GM18909 (cell line): ENCODE data around the gene ALOX12B.
"Not testable (repeated sequence)": the region's sequence is repeated elsewhere in the genome, so short reads cannot be mapped to it uniquely, and the experiment has no call there.

Experiments
- ATAC-seq: cut with Tn5 transposase; IDR thresholded peaks from one replicate; pipeline ENCODE4 v1.9.1; 2021; ENCODE audit warnings: mild to moderate bottlenecking; ENCODE audit not compliant: unreplicated experiment, poor library complexity

ALOX12B gene

DNA sequence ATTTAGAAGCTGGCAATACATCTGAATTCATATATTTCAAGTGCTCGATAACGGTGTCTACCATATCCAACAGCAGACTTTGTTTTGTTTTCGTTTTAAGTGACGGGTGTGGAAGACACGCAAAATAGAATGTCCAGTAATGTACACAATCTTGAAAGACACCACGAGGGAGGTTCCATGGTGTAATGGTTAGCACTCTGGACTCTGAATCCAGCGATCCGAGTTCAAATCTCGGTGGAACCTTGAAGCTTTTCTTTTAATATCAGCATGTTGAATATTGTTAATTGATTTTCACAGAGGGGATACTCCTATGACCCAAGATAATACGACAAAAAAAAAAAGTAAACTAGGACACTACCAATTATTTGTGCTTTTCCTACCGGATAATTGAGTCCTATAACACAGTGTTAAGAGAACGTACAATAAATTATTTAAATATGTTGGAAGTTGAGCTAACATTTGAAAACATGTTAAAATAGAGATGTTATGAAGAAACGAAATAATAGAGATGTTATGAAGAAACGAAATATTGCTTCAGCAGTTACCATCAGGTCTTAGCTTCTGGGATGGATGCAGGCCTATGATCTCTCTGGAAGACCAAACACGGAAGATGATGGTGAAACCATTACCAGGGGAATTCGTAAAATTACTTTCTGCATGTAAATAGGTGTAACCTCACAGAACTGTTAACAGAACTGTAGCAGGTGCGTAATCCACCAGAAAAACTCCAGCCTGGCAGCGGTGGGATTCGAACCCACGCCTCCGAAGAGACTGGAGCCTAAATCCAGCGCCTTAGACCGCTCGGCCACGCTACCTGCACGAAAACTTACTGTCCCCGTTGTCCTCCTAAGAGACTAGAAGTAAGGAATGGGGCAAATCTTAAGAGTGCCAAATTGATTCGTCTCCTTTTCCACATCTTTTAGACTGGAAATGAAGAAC, 32.3 kb upstream of the ALOX12B start:
- ATAC-seq, result no peak

DNA sequence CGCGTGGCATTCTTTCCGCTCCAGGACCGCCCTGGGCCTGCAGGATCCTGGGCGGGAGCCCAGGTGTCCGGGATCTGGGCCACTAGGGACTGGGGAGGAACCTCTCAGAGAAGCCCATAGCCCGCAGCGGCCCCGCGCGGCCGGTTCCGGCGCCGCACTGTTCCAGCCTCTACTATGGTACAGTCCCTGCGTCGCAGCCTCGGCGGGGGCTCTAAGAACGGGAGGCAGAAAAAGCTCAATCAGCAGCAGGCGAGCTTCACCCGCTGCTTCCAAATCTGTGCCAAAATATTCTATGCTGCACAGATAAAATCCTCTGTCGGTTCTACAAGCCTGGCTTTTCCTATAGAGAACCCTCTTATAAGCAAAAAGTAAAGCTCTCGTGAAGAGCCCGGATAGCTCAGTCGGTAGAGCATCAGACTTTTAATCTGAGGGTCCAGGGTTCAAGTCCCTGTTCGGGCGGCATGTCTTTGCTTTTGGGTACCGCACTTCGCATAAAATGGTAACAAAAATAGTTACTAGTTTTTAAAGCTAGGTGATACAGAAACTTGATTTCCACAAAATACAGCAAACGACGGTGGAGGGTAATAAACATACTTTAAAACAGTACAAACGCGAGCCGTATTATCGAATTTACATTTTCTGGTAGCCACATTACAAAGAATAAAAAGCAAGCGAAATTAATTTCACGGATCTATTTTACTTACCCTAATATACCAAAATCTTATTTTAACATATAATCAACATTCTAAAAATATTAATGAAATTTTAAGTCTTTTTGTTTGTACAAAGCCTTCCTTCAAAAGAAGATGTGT, 31.5 kb upstream of the ALOX12B start:
- peak; percentile 42 for ATAC-seq

DNA sequence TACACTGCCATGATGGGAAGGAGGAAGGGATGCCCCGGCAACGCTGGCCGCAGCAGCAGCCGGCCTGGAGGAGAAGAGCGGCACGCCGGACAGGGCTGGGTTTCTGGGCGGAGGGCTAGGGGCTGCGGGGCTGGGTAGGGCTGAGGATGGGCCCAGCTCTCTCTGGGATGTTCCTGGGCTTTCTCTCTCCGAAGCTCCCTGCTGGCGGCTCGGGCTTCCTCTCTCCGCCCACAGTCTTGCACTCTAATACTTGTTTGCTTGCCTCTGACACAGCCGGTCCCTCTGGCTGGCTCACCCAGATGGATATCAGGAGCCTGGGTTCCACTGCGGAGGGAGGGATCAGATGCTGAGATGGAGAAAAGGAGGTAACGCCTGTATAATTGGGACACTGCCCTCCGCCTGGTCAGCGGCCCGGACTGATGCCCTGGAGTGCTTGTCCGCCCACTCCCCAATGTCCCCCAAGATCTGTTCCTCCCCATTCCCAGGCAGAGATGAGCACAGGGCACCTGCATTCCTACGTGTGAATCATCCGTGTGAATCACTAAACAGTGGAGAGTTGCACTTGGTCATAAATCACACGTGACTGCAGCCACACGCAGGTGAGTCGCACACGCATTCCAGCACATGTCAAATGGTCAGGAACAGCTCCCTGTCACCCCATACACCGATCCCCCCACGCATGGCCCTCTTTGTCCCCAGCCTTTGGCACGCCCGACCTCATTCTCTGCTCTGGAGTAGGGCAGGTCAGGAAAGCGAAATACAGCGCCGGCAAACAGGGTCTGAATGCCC, 30.7 kb upstream of the ALOX12B start, which contains the start of gene ALOXE3:
Gene ALOXE3 (minus strand): TSS at position 535 of the 789 bp plus-strand sequence. CDS start 524 bp downstream, at position 11.
- no peak for ATAC-seq

DNA sequence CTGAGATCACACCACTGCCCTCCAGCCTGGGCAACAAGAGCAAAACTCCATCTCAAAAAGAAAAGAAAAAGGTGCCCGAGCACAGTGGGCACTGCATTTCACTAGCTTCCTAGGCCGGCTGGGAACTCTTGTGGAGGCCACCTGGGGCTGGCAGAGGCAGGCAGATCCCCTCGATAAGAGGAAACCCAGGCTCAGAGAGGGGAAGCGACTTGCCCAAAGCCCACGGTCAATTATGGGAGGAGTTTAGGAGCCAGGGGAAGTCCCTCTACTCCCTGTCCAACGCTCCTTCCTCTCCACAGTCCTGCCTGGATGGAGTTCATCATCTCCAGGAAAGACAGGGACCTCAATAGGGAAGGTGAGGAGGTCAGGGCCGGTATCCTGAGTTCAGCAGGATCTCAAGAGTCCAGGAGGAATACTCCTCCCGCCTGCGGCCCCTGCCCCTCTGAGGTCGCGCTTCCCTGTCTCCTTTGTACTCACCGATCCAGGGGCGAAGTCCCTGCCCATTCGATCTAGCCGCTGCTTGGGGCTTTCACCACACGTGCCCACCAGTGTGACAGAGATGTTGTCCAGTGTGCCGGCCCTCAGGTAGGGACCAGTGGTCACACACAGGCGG, 30.0 kb upstream of the ALOX12B start:
- ATAC-seq, result no peak

DNA sequence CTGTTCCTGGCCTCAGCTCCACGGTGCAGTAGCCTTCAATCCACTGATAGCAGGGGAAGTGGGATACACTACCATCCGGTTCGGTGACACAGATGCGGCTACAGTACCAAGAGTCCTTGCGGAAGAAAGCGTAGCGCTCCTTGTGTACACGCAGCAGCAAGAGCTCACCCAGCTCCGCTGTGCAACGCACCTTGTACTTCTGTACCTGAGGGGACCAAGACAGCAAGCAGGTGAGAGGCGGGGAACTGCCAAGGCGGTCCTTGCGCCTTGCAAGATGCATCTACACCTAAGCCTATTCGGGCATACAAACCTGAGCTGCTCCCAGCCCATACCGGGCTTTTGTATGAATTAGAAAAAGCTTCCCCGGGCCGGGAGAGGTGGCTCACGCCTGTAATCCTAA, 29.3 kb upstream of the ALOX12B start:
- no peak for ATAC-seq

DNA sequence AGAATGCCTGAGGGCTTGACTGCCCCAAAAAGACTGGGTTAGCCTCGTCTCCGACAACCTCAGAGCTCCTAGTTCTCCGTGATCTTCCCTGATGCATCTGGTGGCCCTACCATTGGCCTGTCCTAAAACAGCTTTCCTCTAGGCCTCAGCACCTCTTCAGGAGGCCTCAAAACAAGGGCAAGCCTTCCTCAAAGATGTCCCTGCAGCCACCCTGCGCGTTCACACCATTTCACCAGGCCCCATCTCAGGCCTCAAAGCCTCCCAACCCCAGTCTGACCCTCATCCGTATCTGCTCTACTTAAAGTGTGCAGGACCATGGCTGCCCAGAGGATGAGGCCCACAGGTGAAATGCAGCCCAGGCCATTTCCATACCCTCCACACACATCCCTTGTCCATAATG, 23.4 kb upstream of the ALOX12B start:
- no peak for ATAC-seq

DNA sequence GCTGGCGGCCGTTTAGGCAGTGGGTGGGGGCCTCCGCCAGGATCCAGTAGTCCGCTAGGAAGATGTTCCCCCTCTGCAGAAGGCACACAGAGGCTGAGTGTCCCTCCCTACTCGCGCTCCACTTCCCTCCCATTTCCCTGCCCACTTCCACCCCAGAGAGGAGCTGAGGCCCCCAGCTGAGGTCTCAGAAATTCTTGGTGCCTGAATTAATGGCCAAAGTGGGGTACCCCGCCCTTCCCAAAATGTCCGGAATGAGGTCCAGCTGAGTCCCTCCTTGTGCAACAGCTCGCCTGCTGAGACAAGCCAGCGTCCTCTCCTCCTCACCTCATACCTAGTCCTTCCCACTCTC, 22.9 kb upstream of the ALOX12B start:
- no peak for ATAC-seq

DNA sequence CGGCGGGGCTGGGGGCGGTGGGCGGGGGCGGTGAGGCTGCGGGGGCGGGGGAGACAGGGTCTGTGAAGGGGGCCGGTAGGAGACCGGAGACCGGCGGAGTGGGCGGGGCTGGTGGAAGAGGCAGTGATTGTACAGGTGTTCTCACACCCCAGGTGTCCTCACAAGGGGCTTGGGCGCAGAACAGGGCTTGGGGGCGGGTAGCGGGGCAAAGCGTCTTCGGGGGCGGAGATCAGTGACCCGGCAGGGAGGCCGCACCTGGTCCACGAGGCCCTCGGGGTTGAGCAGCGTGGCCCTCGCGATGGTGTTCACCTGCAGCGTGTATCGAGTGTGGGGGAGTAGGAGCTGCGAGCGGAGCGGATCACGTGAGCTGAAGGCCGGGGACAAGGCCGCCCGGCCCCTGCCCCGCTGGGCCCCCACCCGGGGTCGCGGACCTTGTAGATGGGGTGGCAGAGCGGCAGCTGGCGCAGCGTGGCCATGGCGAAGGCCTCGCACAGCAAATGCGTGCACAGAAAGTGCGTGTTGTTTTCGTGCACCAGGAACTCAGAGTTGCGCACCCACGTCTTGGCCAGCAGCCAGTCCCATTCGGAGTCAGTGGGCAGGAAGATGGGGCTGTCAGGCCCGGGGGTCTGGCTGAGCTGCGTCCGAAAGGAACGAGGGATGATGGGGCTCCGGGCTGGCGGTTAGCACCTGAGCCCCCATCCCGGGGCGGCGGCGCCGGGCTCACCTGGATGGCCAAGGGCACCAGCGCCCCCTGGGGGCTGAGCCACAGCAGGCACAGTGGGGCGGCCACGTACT, 22.3 kb upstream of the ALOX12B start:
- no peak for ATAC-seq

DNA sequence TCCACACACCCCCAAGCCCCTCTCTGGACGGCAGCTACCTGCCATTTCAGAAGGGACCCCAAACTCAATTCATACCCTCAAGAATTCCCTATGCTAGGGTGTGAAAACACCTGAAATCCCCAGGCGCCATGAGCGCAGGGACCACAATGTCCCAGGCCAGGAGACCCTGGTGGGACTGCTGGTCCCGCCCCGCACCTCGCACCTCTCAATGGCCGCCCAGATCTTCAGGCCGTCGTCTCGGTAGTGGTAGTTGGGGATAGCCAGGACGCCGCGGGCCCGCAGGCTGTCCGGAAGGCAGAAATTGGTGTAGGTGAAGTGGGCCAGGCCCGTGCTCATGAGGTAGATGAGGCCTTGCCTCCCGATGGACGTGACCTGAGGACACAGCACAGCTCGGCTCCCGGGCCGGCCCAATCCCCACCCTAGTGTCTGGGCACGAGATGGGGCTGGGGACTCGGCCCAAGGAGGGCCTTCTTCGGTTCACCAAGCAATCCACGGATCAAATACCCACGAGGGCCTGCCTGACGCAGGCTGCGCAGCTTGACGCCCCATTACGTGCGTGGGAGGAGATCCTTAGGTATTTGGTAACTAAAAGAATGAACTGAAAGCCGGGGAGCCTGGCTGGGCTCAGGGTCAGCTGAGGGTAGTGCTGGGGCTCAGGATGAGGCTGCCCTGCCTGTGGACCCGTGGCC, 21.6 kb upstream of the ALOX12B start:
- ATAC-seq, result no peak

DNA sequence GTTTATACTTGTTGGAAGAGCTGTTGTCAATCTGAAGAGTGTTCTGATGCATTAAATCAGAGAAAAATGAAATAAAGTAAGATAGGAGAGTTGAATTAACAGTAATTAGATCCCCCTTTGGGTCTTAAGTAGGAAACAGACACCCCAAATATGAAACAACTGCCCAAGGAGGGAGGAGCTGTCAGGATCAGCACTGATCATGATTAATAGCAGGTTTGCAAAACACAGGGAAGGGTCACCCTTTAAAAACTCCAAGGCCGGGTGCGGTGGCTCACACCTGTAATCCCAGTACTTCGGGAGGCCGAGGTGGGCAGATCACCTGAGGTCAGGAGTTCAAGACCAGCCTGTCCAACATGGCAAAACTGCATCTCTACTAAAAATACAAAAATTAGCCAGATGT, 19.5 kb upstream of the ALOX12B start:
- ATAC-seq, result not testable (repeated sequence)

DNA sequence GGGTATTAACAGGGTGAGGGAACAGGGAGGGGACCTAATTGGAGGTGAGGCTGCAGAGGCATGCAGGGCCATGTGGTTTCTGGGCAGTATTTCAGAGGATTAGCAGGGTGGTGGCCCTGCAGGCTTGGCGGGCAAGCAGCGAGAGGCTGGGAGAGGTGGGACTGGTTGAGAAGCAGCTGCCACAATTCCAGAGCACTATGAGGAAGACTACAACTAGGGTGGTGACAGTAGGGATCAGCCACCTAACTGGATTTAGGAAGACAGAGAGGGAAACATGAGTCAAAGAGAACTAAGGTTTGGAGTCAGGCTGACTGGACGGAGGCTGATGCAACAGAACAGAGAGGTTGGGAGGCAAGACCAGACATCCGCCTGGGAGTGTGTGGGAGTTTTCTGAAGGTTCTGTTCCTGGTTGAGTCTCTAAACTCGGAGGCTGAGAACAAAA, 18.5 kb upstream of the ALOX12B start:
- no peak for ATAC-seq

DNA sequence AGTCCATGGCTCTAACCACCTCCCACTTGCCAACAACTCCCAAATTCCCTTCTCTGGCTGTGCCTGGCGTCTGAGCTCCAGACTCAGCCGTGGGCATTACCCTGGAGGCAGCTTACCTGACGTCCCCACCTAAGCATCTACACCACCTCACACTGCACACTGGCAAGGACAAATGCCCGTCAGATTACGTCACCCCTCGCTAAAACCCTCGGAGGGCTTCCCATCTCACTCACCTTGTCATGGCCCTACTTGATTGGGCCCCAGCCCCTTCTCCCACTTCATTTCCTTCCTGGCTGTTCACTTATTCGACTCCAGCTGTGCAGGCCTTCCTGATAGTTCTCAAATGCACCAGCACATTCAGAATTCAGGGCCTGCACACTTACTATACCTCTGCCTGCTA, 17.4 kb upstream of the ALOX12B start:
- ATAC-seq, result no peak

DNA sequence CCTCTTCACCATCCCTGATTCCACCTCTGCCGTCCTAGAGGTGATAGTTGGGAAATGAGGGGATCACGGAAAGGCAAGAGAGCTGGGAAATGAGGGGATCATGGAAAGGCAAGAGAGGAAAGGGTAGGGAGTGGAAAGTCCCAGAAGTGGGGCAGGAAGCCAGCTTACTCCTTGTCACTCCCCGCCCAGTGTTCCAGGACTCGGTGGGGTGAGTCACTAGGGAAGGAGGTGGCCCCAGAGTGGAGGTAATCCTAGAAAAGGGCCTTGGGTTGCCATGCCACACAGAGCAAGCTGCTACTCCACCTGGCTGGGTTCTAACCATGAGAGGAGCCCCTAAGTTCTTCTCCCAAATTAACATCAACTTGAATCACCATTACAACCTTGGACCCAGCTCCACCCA, 16.0 kb upstream of the ALOX12B start:
- ATAC-seq, result no peak

DNA sequence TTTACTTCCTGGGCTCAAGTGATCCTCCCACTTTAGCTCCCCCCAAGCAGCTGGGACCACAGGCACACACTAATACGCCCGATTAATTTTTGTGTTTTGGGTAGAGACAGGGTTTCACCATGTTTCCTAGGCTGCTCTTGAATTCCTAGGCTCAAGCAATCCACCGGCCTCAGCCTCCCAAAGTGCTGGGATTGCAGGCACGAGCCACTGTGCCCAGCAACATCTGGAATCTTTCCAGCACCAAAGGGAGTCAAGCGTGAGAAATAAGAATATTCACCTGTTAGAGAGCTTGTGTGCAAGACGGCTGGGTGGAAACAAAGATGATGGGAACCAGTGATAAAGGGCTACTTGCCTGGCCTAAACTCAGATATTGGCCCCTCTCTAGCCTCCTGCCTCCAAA, 14.2 kb upstream of the ALOX12B start:
- ATAC-seq, result no peak

DNA sequence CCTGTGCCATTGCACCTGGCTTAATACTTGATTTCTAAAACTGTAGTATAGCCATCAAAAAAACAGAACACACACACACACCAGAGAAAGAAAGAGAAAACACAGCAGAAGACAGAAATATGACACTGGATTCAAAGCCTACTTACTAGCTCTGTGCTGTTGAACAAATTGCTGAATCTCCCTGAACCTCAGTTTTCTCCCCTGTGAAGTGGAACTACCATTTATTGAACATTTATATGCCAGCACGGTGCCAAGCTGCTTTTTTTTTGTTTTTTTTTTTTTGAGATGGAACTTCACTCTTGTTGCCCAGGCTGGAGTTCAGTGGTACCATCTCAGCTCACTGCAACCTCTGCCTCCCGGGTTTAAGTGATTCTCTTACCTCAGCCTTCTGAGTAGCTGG, 13.2 kb upstream of the ALOX12B start:
- no peak for ATAC-seq

DNA sequence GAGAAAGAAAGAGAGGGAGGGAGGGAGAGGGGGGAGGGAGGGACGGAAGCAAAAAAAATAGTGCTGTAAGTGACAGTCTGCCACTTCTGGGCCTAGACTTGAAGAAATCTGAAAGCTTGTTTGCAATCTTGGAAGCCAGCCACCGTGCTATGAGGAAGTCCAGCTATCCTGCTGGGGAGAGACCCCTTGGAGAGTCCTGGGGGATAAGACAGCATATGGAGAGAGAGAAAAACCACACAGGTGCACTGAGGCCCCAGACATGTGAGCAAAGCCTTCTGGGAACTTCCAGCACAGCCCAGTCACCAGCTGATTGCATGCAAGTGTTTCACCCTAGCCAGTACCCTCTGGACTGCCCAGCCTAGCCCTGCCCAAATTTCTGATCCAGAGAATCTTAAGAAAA, 12.6 kb upstream of the ALOX12B start:
- no peak for ATAC-seq

DNA sequence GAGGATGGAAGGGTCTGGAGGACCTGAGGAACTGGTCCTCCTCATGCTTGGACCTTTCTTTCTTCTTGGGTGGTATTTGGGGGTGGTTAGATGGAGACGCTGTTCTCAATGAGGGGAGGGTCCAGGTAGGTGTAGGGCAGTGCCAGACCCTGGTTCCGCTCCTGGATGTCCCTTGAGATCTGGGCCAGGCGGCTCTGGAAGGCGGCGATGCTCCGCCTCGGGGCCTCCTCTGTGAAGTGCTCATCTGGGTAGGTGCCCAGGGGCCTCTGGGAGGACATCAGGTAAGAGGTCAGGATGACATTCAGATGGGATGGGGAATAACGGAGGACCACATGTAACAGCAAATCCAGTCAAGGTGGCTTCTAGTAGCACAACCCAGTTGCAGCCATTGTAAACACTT, 9.0 kb upstream of the ALOX12B start:
- no peak for ATAC-seq

DNA sequence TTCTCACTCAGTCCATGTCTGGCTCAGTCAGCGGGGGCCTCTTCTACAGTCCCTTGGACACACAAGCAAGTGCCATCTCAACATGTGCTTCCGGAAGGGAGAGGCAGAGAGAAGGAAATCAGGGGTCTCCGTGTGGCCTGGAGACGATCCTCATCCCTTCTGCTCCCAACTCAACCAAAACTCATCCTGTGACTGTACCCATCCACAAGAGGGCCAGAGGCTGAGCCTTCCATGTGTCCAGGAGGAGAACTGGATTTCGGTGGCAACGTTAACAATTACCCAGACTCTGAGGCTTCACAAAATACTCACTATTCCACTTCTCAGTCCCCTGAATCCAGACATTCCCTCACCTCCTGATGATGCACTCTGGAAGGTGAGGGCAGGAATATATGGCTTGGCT, 7.8 kb upstream of the ALOX12B start:
- ATAC-seq, result no peak
